ENCODE results near the gene IGFN1.

- TF ChIP-seq GABPA (IDR thresholded peaks at IDR 0.05 in 1 of 2, conservative IDR thresholded peaks at IDR 0.05 in 1 of 2) (no peak), CTCF (IDR thresholded peaks at IDR 0.05; ENCODE audit: low read depth, low read length, missing input control) (no peak), REST (IDR thresholded peaks at IDR 0.05) (no peak)
Measured at GRCh38 chr1:201172326-201172725, 18.3 kb upstream of the IGFN1 start.
